Measurements from ENCODE around the gene BST2. TPM values are rescaled to one million over a fixed set of nuclear protein-coding genes. Genes with fewer than 3 reads are reported as not detected.
A peak's percentile ranks its signal among the peaks of the same experiment; 100 is the strongest.

Gene BST2
- total and polyA plus RNA-seq, 2 of the 8 experiments (the other 6 are each of a cell fraction or from before 2014, with no cell fraction given), result 18.1 to 72.8 TPM

DNA sequence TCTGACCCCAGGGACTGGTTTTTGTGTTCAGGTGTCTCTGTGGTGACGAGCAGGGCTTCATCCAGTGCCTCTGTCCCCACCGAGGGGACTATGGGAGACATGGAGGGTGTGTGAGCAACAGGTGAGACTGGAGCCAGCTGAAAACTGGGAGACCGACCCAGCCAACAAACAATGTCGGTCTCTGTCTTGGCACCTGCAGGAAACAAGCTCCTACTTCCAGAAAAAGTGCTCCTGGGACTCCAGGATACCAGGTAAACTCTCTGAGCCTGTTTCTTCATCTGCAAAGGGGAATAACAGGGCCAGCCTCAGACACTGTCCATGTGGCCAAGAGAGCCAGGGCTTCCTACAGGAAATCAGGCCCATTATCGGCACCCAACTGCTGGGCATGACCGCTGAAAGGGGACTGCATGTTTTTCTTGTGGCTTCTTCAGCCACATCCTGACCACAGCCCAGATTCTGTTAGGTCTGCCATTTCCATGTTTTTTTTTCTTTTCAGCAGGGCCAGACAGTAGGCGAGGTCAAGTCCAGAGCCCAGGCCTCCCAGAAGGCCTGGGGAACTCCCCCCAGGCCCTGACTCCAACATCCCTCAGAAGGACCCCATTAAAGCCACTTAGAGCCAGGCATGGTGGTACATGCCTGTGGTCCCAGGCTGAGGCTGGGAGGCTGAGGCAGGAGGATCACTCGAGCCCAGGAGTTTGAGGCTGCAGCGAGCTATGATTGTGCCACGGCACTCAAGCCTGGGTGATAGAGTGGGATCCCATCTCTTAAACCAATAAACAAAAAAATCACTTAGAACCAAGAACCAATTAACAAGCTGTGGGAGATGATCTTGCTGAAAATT lies 836 bp upstream of the BST2 start:
- no peak overlapping the region for H3K56ac ChIP-seq (replicated peaks; ENCODE audit: insufficient read length, low read depth, low read length)
- H3K18ac ChIP-seq (ENCODE audit: extremely low read depth, low read length), result peak overlapping the region; percentile 81
- no peak overlapping the region; the same call in 1 of the 2 replicates for H4K8ac ChIP-seq (ENCODE audit: extremely low read depth, insufficient read depth, low read length)
- H3K14ac ChIP-seq (ENCODE audit: insufficient read length), result no peak overlapping the region
- no peak overlapping the region for H2AFZ ChIP-seq (ENCODE audit: low read length)
- no peaks in the 10 kb centered on the region; the same call in 1 of the 2 replicates for H3K79me1 ChIP-seq (ENCODE audit: low read depth, low read length)
- ChIA-PET POLR2A (ENCODE audit: partially characterized antibody) (interaction anchor here (0.7 to 4.9 kb wide), 10 partner anchors 9 to 439 kb away, joined by 3 to 44 read pairs (median 3); partner anchors contain the start of genes CCDC194 and MVB12A), CTCF (ENCODE audit: partially characterized antibody) (interaction anchor here (0.8 to 1.6 kb wide), 6 partner anchors 9 to 60 kb away, joined by 3 to 8 read pairs (median 4); partner anchors contain the start of gene CCDC194)
- H4K5ac ChIP-seq (ENCODE audit: insufficient read length, low read depth, low read length), result peak overlapping the region; percentile 9
- H2BK120ac ChIP-seq (replicated peaks; ENCODE audit: low read depth, low read length), result no peak overlapping the region
- peak overlapping the region; percentile 29; the same call in 1 of the 2 replicates for H3K27ac ChIP-seq (ENCODE audit: low read depth, low read length)
- WGBS, 2 experiments (ENCODE audit: extremely low coverage in 1 of 2, insufficient coverage in 1 of 2, insufficient read length in 1 of 2, insufficient replicate concordance in 2 of 2, low coverage in 1 of 2, low lambda C conversion rate in 2 of 2, missing lambda C conversion rate in 1 of 2), result 88% methylated on average over 10 of the region's 10 CpGs; no CpG with 5 or more reads in 1 of the 2 experiments
- H4K20me1 ChIP-seq (replicated peaks in 1 of 2; ENCODE audit: control insufficient read depth in 1 of 2, insufficient read depth in 2 of 2, low read length in 2 of 2), result no peaks in the 10 kb centered on the region
- 0 out of 2 replicates have a peak overlapping the region, but pooled peaks have one; percentile 39 for H2AK5ac ChIP-seq (ENCODE audit: low read depth, low read length)
- peak overlapping the region in 1 of 2 experiments; percentile 79; a peak in 2 of 4 replicates for H3K4me2 ChIP-seq (ENCODE audit: insufficient read depth in 1 of 2, low read depth in 2 of 2, low read length in 2 of 2)
- H3K9me3 ChIP-seq (ENCODE audit: insufficient read depth in 2 of 2, low read depth in 1 of 2, low read length in 1 of 2), result no peaks in the 10 kb centered on the region
- DNase-seq (ENCODE audit: low read depth in 1 of 2, low spot score in 2 of 2) (no peak), FAIRE-seq (no peak)
- H3K23ac ChIP-seq (ENCODE audit: insufficient read length), result no peak overlapping the region
- H3K79me2 ChIP-seq (ENCODE audit: control insufficient read depth in 1 of 2, insufficient read depth in 2 of 2, low read length in 2 of 2), result peaks cover 0 to 4% of the 10 kb centered on the region in 2 experiments; a peak in 1 of 4 replicates
- peak overlapping the region; percentile 91 for H2BK12ac ChIP-seq (ENCODE audit: low read depth, low read length)
- H3K4me1 ChIP-seq (replicated peaks in 1 of 4; ENCODE audit: control insufficient read depth in 3 of 4, insufficient read depth in 4 of 4, low read length in 3 of 4), result peaks cover 4 to 23% (median 13%) of the 10 kb centered on the region in 4 experiments
- H4K91ac ChIP-seq (replicated peaks; ENCODE audit: insufficient read length, low read length), result peak overlapping the region; percentile 51
- H3K4ac ChIP-seq (replicated peaks; ENCODE audit: insufficient read length, low read depth, low read length), result peak overlapping the region; percentile 25
- H3K27me3 ChIP-seq (replicated peaks in 1 of 4; ENCODE audit: control insufficient read depth in 3 of 4, extremely low read depth in 1 of 4, insufficient read depth in 3 of 4, low read length in 3 of 4), result no peaks in the 10 kb centered on the region
- H2BK15ac ChIP-seq (ENCODE audit: low read length), result 0 out of 2 replicates have a peak overlapping the region, but pooled peaks have one; percentile 18
- H2BK5ac ChIP-seq (ENCODE audit: low read depth, low read length), result 0 out of 2 replicates have a peak overlapping the region, but pooled peaks have one; percentile 73
- no peak overlapping the region for H2BK20ac ChIP-seq (ENCODE audit: low read length)
- no peak overlapping the region for H3K9ac ChIP-seq (replicated peaks in 1 of 4; ENCODE audit: extremely low read depth in 1 of 4, low read depth in 3 of 4, low read length in 3 of 4)
- H3K23me2 ChIP-seq (ENCODE audit: low read depth, low read length), result peaks cover 10% of the 10 kb centered on the region; the same call in 1 of the 2 replicates
- H3K36me3 ChIP-seq (ENCODE audit: control insufficient read depth in 2 of 4, insufficient read depth in 4 of 4, low read length in 3 of 4), result peaks cover 0 to 7% (median 1%) of the 10 kb centered on the region in 4 experiments; a peak in 3 of 8 replicates
- TF ChIP-seq CBX8 (IDR thresholded peaks at IDR 0.05; ENCODE audit: borderline replicate concordance, low read depth, low read length) (no peak), CBX5 (IDR thresholded peaks at IDR 0.05; ENCODE audit: low read depth, low read length) (no peak), FOSL1 (IDR thresholded peaks at IDR 0.05; ENCODE audit: insufficient read depth, low read depth, low read length) (no peak), EP300 (IDR thresholded peaks at IDR 0.05; ENCODE audit: borderline replicate concordance in 1 of 2, low read depth in 2 of 2, low read length in 2 of 2) (no peak), BACH1 (IDR thresholded peaks at IDR 0.05; ENCODE audit: low read length) (no peak), GTF2F1 (IDR thresholded peaks at IDR 0.05; ENCODE audit: borderline replicate concordance, low read depth, low read length) (no peak), TAF1 (IDR thresholded peaks at IDR 0.05; ENCODE audit: low read depth, low read length) (no peak), NRF1 (IDR thresholded peaks at IDR 0.05; ENCODE audit: low read depth, low read length) (no peak), CTBP2 (IDR thresholded peaks at IDR 0.05; ENCODE audit: borderline replicate concordance, insufficient read depth, insufficient read length, low read length) (no peak)
- peak overlapping the region in 2 of 4 experiments; percentile 14 to 75; a peak in 1 of 8 replicates for H3K4me3 ChIP-seq (ENCODE audit: extremely low read depth in 1 of 4, insufficient read depth in 2 of 4, low read depth in 3 of 4, low read length in 4 of 4)

Measured in H1 (cell line).